Activated CD8-positive, alpha-beta memory T cell treated with anti-CD3 and anti-CD28 coated beads for 48 hours (primary cell): Measurements from ENCODE around the gene C22orf23.

Source experiments
- DNase-seq, 3 experiments: peaks; one replicate each; pipeline ENCODE4 v3.0.0-alpha.2; 2020; ENCODE audit warnings: low read depth in 2 of 3, low spot score in 2 of 3

Gene C22orf23

DNA sequence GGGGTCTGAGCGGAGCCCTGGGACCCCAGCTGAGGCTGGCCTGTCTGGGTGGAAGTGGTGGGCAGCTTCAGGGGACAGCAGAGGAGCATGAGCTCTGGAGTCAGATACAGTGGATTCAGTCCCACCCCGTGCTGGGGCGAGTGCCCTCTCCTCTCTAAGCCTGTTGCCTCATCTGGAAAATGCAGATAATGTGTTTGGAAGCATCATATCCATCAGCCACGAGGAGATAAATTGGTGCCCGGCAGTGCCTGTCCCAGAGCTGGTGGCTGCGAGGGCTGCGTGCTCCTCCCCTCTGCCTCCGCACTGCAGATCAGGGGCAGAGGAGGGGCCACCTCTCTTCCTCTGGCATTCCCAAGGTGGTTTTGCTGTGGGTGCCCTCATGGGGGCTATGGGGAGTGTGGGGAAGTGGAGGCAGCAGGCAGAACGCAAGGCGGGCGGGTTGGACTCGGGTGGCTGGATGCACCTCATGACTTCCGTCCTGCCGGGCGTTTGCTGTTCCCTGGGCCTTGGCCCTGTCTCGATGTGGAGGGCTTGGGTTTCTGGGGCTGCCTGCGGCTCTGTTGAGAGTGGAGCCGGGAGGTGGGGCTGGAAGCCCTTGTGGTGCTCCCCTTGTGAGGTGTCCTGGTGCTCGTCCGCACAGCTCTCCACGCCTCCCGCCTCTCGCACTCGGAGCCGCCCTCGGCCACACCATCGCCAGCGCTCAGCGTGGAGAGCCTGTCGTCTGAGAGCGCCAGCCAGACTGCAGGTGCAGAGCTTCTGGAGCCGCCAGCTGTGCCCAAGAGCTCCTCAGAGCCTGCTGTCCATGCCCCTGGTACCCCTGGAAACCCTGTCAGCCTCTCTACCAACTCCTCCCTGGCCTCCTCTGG is 26.4 kb downstream of the C22orf23 start:
- DNase-seq, result no peak

DNA sequence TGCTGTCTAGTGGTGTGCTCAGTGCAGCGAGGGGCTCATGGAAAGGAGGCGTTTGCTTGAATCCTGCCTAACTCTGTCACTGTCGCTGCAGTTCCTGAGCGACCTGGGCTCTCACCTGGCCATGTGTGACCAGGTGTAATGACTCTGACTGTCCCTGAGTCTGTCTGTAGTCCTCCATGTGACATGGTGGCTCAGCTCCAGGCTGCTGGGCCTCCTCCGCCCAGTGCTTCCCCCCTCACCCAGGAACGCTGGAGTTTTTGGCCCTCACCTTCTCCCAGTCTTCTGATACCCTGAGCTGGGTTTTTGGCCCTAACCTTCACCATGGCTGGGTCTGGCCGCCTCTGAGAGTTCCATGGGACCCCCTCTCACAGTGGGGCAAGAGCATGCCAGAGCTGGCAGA is 27.0 kb downstream of the C22orf23 start:
- DNase-seq, result no peak

GRCh38 chr22:37925767-37926166 is 27.6 kb downstream of the C22orf23 start:
- no peak for DNase-seq

GRCh38 chr22:37925330-37925729 is 28.1 kb downstream of the C22orf23 start:
- DNase-seq, result no peak

DNA sequence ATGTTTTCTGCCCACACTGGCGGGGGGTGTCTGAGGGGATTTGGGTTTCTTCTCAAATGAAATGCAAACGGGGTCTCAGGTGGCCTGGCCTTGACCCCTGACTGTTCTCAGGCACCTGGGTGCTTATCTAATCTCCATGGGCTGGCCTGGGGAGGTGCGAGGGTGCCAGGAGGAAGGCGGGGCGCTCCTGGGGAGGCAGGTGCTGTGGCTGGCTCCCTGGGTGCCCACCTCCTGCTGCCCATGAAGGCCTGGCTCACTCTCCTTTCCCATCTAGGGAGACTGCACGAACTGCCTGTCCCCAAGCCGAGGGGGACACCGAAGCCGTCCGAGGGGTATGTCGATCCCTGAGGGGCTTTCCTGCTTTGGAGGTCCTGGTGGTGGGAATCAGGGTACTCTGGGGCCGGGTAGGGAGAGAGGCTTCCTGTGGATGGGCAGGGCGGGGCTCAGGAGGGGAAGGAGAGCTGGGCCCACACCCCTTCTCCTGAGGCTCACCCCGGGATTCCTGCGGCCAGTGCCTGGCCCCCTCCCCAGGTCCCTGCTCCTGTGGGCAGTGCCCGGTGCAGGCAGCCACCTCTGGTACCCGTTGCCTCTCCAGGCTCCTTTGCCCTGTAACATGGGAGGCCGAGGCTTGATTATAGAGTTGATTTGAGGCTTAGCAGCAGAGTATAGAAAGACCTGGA is 28.9 kb downstream of the C22orf23 start:
- DNase-seq, result no peak

GRCh38 chr22:37923927-37924326 is 29.5 kb downstream of the C22orf23 start:
- no peak for DNase-seq

DNA sequence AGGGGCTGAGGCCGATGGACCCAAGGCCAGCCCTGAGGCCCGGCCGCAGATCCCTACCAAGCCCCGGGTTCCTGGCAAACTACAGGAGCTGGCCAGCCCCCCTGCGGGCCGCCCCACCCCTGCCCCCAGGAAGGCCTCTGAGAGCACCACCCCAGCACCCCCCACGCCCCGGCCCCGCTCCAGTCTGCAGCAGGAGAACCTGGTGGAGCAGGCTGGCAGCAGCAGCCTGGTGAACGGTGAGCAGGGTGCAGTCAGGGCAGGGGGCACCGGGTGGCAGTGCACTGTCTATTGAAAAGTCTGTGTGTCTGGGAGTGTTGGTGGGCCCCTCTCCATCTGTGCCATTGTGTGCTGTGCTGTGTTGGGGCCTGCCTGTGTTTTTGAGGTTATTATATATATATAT is 31.2 kb downstream of the C22orf23 start:
- DNase-seq, result no peak

- DNase-seq, result no peak
Observed at GRCh38 chr22:37920126-37920525, 33.3 kb downstream of the C22orf23 start.

- DNase-seq, result no peak
Observed at GRCh38 chr22:37918580-37919270, 34.7 kb downstream of the C22orf23 start.

GRCh38 chr22:37917874-37918548 is 35.4 kb downstream of the C22orf23 start:
- DNase-seq, result no peak

DNA sequence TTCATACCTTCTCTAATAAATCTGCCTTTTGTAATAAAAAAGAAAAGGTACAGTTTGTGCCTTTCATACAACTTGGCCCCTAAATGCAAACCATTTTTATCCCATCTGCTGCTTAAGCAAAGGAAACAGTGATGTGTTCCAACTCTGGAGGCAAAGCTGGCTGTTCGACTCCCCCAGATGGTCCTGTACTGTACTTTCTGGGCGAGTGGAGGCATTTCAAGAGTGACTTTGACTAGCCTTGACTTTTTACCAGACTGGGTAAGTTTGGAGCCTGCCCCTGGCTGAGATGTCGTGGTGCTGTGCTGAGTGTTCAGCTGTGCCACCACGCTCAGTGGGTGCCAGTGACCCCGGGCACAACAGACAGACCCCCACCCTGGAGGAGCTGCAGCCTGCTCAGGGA is 37.1 kb downstream of the C22orf23 start:
- DNase-seq, result no peak

DNA sequence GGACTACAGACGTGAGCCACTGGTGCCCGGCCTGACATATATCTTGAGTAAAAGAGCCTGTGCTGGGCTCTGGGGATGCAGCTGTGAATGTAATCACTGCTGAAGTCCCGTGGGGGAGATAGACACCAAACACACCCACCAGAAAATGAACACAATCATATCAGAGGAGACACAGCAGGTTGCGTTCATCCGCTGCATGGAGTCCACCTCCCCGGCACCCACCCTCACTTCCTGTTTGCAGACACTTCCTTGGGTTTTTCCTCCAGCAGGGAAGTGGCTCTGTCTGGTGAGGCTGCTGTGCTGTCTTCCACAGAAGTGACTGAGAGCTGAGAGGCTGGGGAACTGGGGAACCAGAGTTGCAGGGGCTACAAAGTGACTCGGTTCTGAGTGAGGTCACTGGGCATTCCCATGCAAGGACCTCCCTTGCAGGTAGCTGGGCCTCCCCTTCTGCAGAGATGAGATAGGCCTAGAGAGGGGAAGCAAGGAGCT is 40.1 kb downstream of the C22orf23 start:
- no peak for DNase-seq

DNA sequence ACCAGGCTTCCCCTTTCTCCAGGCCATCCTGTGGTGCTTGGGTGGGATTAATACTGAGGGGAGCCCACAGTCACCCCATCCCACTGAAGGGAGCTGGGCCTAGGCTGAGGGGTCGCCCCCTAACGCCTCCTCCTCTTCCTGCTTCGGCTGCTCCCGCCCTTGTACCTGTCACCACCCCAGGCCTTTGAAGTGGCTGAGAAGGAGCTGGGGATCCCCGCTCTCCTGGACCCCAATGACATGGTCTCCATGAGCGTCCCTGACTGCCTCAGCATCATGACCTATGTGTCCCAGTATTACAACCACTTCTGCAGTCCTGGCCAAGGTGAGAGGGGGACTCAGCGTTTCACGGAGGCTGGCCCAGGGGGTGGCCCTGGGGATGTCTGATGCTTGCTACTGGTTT is 41.2 kb downstream of the C22orf23 start:
- no peak for DNase-seq

- DNase-seq, result no peak
Observed at GRCh38 chr22:37911697-37912096, 41.7 kb downstream of the C22orf23 start.

- DNase-seq, result no peak
Observed at GRCh38 chr22:37910890-37911672, 42.3 kb downstream of the C22orf23 start.

DNA sequence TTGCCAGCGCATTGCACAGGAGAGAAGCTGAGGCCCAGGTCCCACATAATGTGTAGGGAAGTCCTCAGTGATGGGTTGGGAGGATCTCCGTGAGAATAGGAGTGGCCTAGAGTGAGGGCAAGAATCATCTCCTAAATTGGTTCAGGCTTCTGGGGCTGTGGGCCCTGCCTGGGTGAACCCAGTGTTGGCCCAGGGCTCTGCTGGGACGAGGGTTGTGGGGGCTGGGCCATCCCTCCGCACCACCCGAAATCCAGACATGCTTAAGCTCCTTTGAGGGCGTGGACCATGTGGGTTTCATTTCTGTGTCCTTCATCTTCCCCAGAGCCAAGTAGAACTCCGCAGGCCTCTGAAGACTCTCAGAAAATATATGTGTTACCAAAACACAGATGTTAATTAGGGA is 43.6 kb downstream of the C22orf23 start:
- no peak for DNase-seq

DNA sequence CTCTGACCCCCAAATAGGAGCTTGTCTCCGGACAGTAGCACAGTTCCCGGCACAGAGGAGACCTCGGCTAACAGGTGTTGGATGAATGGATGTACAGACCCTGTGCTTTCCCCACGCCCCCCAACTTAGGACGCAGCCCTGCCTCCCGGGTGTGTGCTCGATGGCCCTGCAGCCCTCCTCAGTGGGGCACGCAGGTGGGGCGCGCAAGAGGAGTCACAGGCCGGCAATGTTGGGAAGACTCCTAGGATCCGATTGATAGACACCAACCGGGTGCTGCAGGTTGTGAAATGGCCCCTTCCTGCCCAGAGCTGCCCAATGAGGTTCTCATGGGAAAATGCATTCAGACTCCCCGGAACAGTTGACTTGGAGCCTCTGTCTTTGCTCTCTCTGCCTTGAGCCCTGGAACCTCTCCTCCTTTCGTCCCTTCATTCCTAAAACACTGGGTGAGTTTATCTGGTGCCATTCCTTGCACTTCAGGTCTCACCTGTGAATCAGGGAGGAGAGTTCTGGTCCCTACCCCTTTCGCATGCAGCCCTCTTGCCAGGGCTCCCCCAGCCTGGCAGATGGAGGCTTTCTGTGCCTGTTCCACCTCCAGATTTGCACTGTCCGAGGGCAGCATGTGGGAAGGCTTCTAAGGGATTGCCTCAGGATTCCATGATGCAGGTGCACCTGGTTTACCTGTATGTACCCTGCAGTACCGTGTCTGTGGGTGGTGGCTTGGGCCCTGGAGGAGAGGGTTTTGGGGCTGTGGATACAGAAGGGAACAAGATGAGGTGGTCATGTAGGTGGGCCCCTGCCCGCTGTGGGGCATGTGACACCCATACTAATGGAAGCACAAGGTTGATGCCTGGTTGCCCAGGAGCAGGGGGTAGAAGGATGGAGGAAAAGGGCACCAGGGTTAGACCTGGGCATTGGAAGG is 46.1 kb downstream of the C22orf23 start:
- no peak for DNase-seq

DNA sequence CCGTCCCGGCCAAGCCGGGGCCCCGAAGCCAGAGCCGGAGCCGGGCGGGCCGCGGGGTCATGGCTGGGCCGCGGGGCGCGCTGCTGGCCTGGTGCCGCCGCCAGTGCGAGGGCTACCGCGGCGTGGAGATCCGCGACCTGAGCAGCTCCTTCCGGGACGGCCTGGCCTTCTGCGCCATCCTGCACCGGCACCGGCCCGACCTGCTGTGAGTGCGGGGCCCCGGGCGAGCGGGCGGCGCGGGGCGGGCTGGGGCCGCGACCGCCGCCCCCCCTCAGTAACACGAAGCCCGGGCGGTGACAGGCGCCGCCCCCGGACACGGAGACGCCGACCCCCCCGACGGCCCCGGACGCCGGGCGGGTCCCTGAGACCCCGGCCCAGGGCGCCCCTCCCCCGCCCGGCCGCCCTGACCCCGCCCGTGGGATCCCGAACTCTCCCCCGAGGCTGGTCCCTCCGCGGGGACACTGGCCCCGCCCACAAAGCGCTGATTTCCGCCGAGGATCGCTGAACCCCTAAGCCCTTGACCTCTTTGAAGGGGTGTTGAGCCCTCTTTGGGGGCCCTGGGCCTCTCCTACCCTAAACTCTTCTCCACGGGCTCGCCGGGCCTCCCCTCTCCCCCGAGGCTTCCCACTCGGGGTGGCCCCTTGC is 46.9 kb downstream of the C22orf23 start:
- DNase-seq, result peak in 1 of 3 experiments; percentile 11
